H1 (cell line): ENCODE results near the gene ATP6V1B1. TPM values are rescaled to one million over a fixed set of nuclear protein-coding genes. Genes with fewer than 3 reads are reported as not detected.

Source experiments
- CTCF ChIA-PET: fragments of 300-600 bp; sonication (Branson Sonifier 250); formaldehyde crosslinking; loops from one replicate; lab custom pipeline; 2021; ENCODE audit not compliant: partially characterized antibody; lab: Charles Lee
- POLR2A ChIA-PET: fragments of 300-600 bp; sonication (Branson Sonifier 250); formaldehyde crosslinking; loops from one replicate; lab custom pipeline; 2021; ENCODE audit warnings: inconsistent platforms; ENCODE audit not compliant: partially characterized antibody; lab: Charles Lee
- DNase-seq, 2 experiments: peaks; one replicate each; pipeline versions ENCODE4 v3.0.0 to v3.0.0-alpha.2; 2010 to 2022; ENCODE audit warnings: low spot score in 2 of 2, low read depth in 1 of 2, mixed read lengths in 1 of 2
- FAIRE-seq: peaks from 2 replicates; lab custom pipeline; 2011; peaks lifted over from hg19 to GRCh38; lab: Jason Lieb, UNC
- H2AFZ ChIP-seq: 2 replicates; pipeline ENCODE4 v1.8.1; 2012; ENCODE audit warnings: low read length, inconsistent platforms
- H2AK5ac ChIP-seq: 2 replicates; pipeline ENCODE4 v1.6.1; 2013; ENCODE audit warnings: low read depth, low read length
- H2BK120ac ChIP-seq: replicated peaks from 2 replicates; pipeline ENCODE3; 2013; ENCODE audit warnings: low read depth, low read length, inconsistent platforms
- H2BK12ac ChIP-seq: 2 replicates; pipeline ENCODE4 v1.6.1; 2013; ENCODE audit warnings: low read depth, low read length
- H2BK15ac ChIP-seq: 2 replicates; pipeline ENCODE4 v1.6.1; 2013; ENCODE audit warnings: low read length
- H2BK20ac ChIP-seq: 2 replicates; pipeline ENCODE4 v1.6.1; 2013; ENCODE audit warnings: low read length
- H2BK5ac ChIP-seq: 2 replicates; pipeline ENCODE4 v1.6.1; 2013; ENCODE audit warnings: low read depth, low read length
- H3K14ac ChIP-seq: 2 replicates; pipeline ENCODE4 v1.6.1; 2013; ENCODE audit warnings: inconsistent platforms; ENCODE audit not compliant: insufficient read length
- H3K18ac ChIP-seq: 2 replicates; pipeline ENCODE4 v1.6.1; 2013; ENCODE audit warnings: low read length; ENCODE audit errors: extremely low read depth
- H3K23ac ChIP-seq: 2 replicates; pipeline ENCODE4 v1.6.1; 2013; ENCODE audit warnings: inconsistent platforms; ENCODE audit not compliant: insufficient read length
- H3K23me2 ChIP-seq: 2 replicates; pipeline ENCODE4 v1.6.1; 2013; ENCODE audit warnings: low read depth, low read length
- H3K27ac ChIP-seq: 2 replicates; pipeline ENCODE4 v1.6.1; 2011; ENCODE audit warnings: low read depth, low read length, inconsistent platforms
- H3K27me3 ChIP-seq, 4 experiments: replicated peaks in 1 of 4; 1 replicate in 1 of 4; 2 replicates in 3 of 4; pipeline versions ENCODE4 v1.6.1 to v1.8.1; 2011 to 2013; ENCODE audit warnings: low read length in 3 of 4, mild to moderate bottlenecking in 3 of 4, inconsistent platforms in 2 of 4, mixed read lengths in 2 of 4, moderate library complexity in 1 of 4; ENCODE audit not compliant: control insufficient read depth in 3 of 4, insufficient read depth in 3 of 4; ENCODE audit errors: extremely low read depth in 1 of 4
- H3K36me3 ChIP-seq, 4 experiments: 2 replicates each; pipeline versions ENCODE4 v1.6.1 to v1.8.1; 2011 to 2013; ENCODE audit warnings: mild to moderate bottlenecking in 4 of 4, low read length in 3 of 4, moderate library complexity in 2 of 4, control low read depth in 1 of 4, inconsistent platforms in 1 of 4; ENCODE audit not compliant: insufficient read depth in 4 of 4, control insufficient read depth in 2 of 4
- H3K4ac ChIP-seq: replicated peaks from 2 replicates; pipeline ENCODE3; 2013; ENCODE audit warnings: low read length, low read depth, mixed read lengths, inconsistent platforms; ENCODE audit not compliant: insufficient read length
- H3K4me1 ChIP-seq, 4 experiments: replicated peaks in 1 of 4; 1 replicate in 1 of 4; 2 replicates in 3 of 4; pipeline versions ENCODE4 v1.6.1 to v1.8.1; 2011 to 2013; ENCODE audit warnings: low read length in 3 of 4, inconsistent platforms in 2 of 4, mixed read lengths in 1 of 4; ENCODE audit not compliant: insufficient read depth in 4 of 4, control insufficient read depth in 3 of 4
- H3K4me2 ChIP-seq, 2 experiments: 2 replicates each; pipeline versions ENCODE4 v1.6.1 to v1.8.1; 2011 to 2013; ENCODE audit warnings: low read depth in 2 of 2, low read length in 2 of 2, control low read depth in 1 of 2, inconsistent platforms in 1 of 2, mild to moderate bottlenecking in 1 of 2; ENCODE audit not compliant: insufficient read depth in 1 of 2
- H3K4me3 ChIP-seq, 4 experiments: fragments of 200-600, 300-600 bp in 1 of 4; sonication (generic), shearing (Covaris generic), sonication (Bioruptor Twin) in 1 of 4; 2 replicates each; pipeline versions ENCODE4 v1.5.1 to v1.8.1; 2011 to 2016; ENCODE audit warnings: low read length in 4 of 4, low read depth in 3 of 4, control low read depth in 2 of 4, inconsistent platforms in 2 of 4, mild to moderate bottlenecking in 2 of 4, mixed read lengths in 1 of 4, moderate library complexity in 1 of 4; ENCODE audit not compliant: insufficient read depth in 2 of 4; ENCODE audit errors: extremely low read depth in 1 of 4
- H3K56ac ChIP-seq: replicated peaks from 2 replicates; pipeline ENCODE3; 2013; ENCODE audit warnings: low read depth, mild to moderate bottlenecking, mixed read lengths, low read length, inconsistent platforms; ENCODE audit not compliant: insufficient read length
- H3K79me1 ChIP-seq: 2 replicates; pipeline ENCODE4 v1.6.1; 2013; ENCODE audit warnings: low read depth, low read length, control low read depth
- H3K79me2 ChIP-seq, 2 experiments: 2 replicates each; pipeline versions ENCODE4 v1.6.1 to v1.8.1; 2012 to 2013; ENCODE audit warnings: low read length in 2 of 2, mild to moderate bottlenecking in 2 of 2, inconsistent platforms in 1 of 2; ENCODE audit not compliant: insufficient read depth in 2 of 2, control insufficient read depth in 1 of 2
- H3K9ac ChIP-seq, 4 experiments: replicated peaks in 1 of 4; 1 replicate in 1 of 4; 2 replicates in 3 of 4; pipeline versions ENCODE4 v1.6.1 to v1.8.1; 2011 to 2013; ENCODE audit warnings: low read depth in 3 of 4, low read length in 3 of 4, control low read depth in 2 of 4, mild to moderate bottlenecking in 2 of 4, moderate library complexity in 2 of 4, inconsistent platforms in 1 of 4; ENCODE audit errors: extremely low read depth in 1 of 4
- H3K9me3 ChIP-seq, 2 experiments: 2 replicates each; pipeline versions ENCODE4 v1.6.1 to v1.8.1; 2012 to 2013; ENCODE audit warnings: mild to moderate bottlenecking in 2 of 2, moderate library complexity in 2 of 2, control low read depth in 1 of 2, inconsistent platforms in 1 of 2, low read depth in 1 of 2, low read length in 1 of 2, mixed read lengths in 1 of 2; ENCODE audit not compliant: insufficient read depth in 2 of 2
- H4K20me1 ChIP-seq, 2 experiments: replicated peaks in 1 of 2; 2 replicates each; pipeline versions ENCODE3 to v1.8.1; 2011 to 2013; ENCODE audit warnings: inconsistent platforms in 2 of 2, low read length in 2 of 2, mild to moderate bottlenecking in 1 of 2; ENCODE audit not compliant: insufficient read depth in 2 of 2, control insufficient read depth in 1 of 2
- H4K5ac ChIP-seq: 2 replicates; pipeline ENCODE4 v1.6.1; 2013; ENCODE audit warnings: low read length, low read depth, mixed read lengths, inconsistent platforms; ENCODE audit not compliant: insufficient read length
- H4K8ac ChIP-seq: 2 replicates; pipeline ENCODE4 v1.8.0; 2013; ENCODE audit warnings: mild to moderate bottlenecking, moderate library complexity, low read length, inconsistent platforms; ENCODE audit not compliant: insufficient read depth; ENCODE audit errors: extremely low read depth
- H4K91ac ChIP-seq: replicated peaks from 2 replicates; pipeline ENCODE3; 2013; ENCODE audit warnings: low read length, mixed read lengths, inconsistent platforms; ENCODE audit not compliant: insufficient read length
- CREB1 ChIP-seq: IDR thresholded peaks from 2 replicates; pipeline ENCODE4 v1.6.1; 2012; ENCODE audit warnings: inconsistent platforms
- CTBP2 ChIP-seq: IDR thresholded peaks from 2 replicates; pipeline ENCODE4 v1.7.0; 2011; ENCODE audit warnings: borderline replicate concordance, mild to moderate bottlenecking, moderate library complexity, mixed read lengths, low read length; ENCODE audit not compliant: insufficient read depth, insufficient read length
- GTF2F1 ChIP-seq: IDR thresholded peaks from 2 replicates; pipeline ENCODE4 v1.6.1; 2012; ENCODE audit warnings: low read depth, low read length, improper control_type of control experiment, borderline replicate concordance
- KDM4A ChIP-seq: IDR thresholded peaks from one replicate; pipeline ENCODE4 v1.7.1; 2012; ENCODE audit warnings: low read depth, mild to moderate bottlenecking, moderate library complexity, low read length, inconsistent platforms; ENCODE audit not compliant: severe bottlenecking
- SIN3A ChIP-seq, 2 experiments: IDR thresholded peaks in 1 of 2; conservative IDR thresholded peaks in 1 of 2; 2 replicates each; pipeline ENCODE4 v1.6.1; 2011 to 2012; ENCODE audit warnings: low read length in 2 of 2, improper control_type of control experiment in 1 of 2, low read depth in 1 of 2, mild to moderate bottlenecking in 1 of 2
- SP1 ChIP-seq: IDR thresholded peaks from 2 replicates; pipeline ENCODE4 v1.6.1; 2011; ENCODE audit warnings: low read depth, low read length
- TBP ChIP-seq: IDR thresholded peaks from 2 replicates; pipeline ENCODE4 v1.6.1; 2011; ENCODE audit warnings: low read depth, low read length, improper control_type of control experiment
- WGBS, 2 experiments: shearing (Covaris generic) in 1 of 2; methylation state at CpG; one replicate each; pipeline versions ENCODE4 v1.1.6 to v1.1.7; 2013 to 2015; ENCODE audit warnings: low lambda C conversion rate in 2 of 2, mixed read lengths in 2 of 2, inconsistent platforms in 1 of 2, low coverage in 1 of 2, missing lambda C conversion rate in 1 of 2; ENCODE audit not compliant: insufficient replicate concordance in 2 of 2, insufficient coverage in 1 of 2, insufficient read length in 1 of 2; ENCODE audit errors: extremely low coverage in 1 of 2, missing lambda C conversion rate in 1 of 2; 5-methylcytosine and 5-hydroxymethylcytosine counted together
- polyA plus RNA-seq, 7 experiments: library from polyadenylated mRNA; depleted of rRNA in 3 of 7; stranded (reverse) in 5 of 7; unstranded in 2 of 7; fragments of >200 nt in 5 of 7; fragments of 200-250 nt in 2 of 7; gene quantifications; 1 replicate in 5 of 7; 2 replicates in 1 of 7; 4 replicates in 1 of 7; pipeline versions ENCODE4 v1.2.1 to v1.2.3, GENCODE V29; 2011 to 2013; ENCODE audit warnings: missing spikeins in 2 of 7, mixed read lengths in 2 of 7
- total RNA-seq: library from RNA; stranded (reverse); fragmentation: NEBNext Ultra II Directional; extraction: Animal tissue kit (Norgen Biotek cat#: 25700); gene quantifications from 2 replicates; pipeline ENCODE4 v1.2.1, GENCODE V29; 2021

The ATP6V1B1 gene
- total and polyA plus RNA-seq, 2 of the 8 experiments (the other 6 are each of a cell fraction or from before 2014, with no cell fraction given), result not detected

DNA sequence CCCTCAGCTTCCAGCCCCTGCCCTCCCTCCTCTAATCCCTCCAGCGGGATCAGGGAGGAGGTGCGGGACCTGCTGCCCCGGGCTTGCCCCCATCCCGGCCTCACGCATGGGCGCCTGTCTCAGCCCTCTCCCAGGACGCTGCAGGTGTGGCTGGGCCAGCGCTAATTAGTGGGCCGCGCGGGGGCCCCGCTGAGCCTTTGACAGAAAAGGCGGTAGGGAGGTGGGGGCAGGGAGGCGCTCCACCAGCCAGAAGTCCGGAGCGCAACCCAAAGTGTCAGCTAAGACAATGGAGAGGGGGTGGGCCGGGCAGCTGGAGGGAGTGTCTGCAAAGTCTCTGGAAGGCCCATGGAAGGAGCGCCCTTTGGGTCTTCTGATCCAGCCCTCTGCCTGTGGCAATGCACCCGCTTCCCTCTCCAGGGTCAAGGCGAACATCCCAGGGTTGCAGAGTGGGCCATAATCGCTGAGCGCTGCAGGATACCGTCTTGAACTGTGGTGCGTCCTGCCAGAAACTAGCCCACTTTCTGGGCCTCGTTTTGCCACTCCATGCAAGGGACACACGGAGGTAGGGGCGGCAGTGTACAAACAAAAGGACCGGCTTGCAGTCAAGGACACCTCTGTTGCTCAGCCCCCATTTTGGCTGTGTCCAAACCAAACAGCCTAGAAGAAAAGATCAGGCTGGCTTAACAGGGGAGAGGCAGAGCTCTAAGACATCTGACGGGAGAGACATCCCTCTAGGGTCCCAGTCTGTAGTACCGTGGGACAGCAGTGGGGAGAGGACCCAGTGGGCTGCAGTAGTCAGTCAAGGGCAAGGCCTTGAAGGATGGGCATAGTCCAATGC lies 3.5 kb downstream of the ATP6V1B1 start:
- Histone ChIP-seq H3K9me3 (no peaks in the 10 kb centered on the region), H3K79me2 (no peaks in the 10 kb centered on the region), H3K4me1 (peaks cover 7 to 53% (median 40%) of the 10 kb centered on the region in 4 experiments), H3K4me3 (peak overlapping the region in 3 of 4 experiments; percentile 29 to 45 (median 37); a peak in 4 of 8 replicates), H2BK12ac (peak overlapping the region; percentile 70; the same call in 1 of the 2 replicates), H3K56ac (no peak overlapping the region), H3K79me1 (no peaks in the 10 kb centered on the region), H3K23ac (no peak overlapping the region), H3K14ac (no peak overlapping the region), H2BK5ac (0 out of 2 replicates have a peak overlapping the region, but pooled peaks have one; percentile 54), H3K27me3 (peaks cover 4 to 39% (median 34%) of the 10 kb centered on the region in 4 experiments), H3K4me2 (peak overlapping the region; percentile 56 to 70), H2BK15ac (peak overlapping the region; percentile 88; the same call in 1 of the 2 replicates), H3K27ac (no peak overlapping the region), H2AK5ac (no peak overlapping the region), H4K5ac (no peak overlapping the region), H4K91ac (no peak overlapping the region), H4K8ac (no peak overlapping the region), H3K9ac (no peak overlapping the region), H4K20me1 (peaks cover 0 to 1% of the 10 kb centered on the region in 2 experiments), H3K36me3 (no peaks in the 10 kb centered on the region), H2AFZ (peak overlapping the region; percentile 55; the same call in 1 of the 2 replicates), H2BK120ac (no peak overlapping the region), H3K18ac (peak overlapping the region; percentile 72; the same call in 1 of the 2 replicates), H3K4ac (no peak overlapping the region), H3K23me2 (peaks cover 3% of the 10 kb centered on the region; the same call in 1 of the 2 replicates), H2BK20ac (peak overlapping the region; percentile 86; the same call in 1 of the 2 replicates)
- POLR2A ChIA-PET, result interaction anchor here (0.8 to 2.2 kb wide), 3 partner anchors 9 to 25 kb away, joined by 3 to 8 read pairs (median 5); no protein-coding TSS in a partner anchor
- DNase-seq (peak in 1 of 2 experiments; percentile 75), FAIRE-seq (no peak)
- 15% methylated on average over 28 of the region's 30 CpGs; no CpG with 5 or more reads in 1 of the 2 experiments for WGBS, 2 experiments
- CTCF ChIA-PET, result interaction anchor here (1.1 to 22.0 kb wide), 11 partner anchors 0 to 150 kb away, joined by 3 to 513 read pairs (median 6); partner anchors contain the start of genes ATP6V1B1 and FIGLA
- TF ChIP-seq SP1 (peak; percentile 40; the same call in 1 of the 2 replicates), TBP (no peak), CREB1 (no peak), KDM4A (peak; percentile 49), CTBP2 (peak; percentile 56), GTF2F1 (no peak), SIN3A (conservative IDR thresholded peaks at IDR 0.05 in 1 of 2, IDR thresholded peaks at IDR 0.05 in 1 of 2; ENCODE audit: low read depth in 1 of 2, low read length in 2 of 2) (0 out of 4 replicates have a peak, but pooled peaks of 1 of the 2 experiments have one; percentile 60)
